BLaER1 treated with 17β-estradiol and CSF1 and Interleukin-3, amounts not matched to agents 10 nM and 100 nM (cell line): ENCODE measurements around the gene RAB40B.
A peak's percentile ranks its signal among the peaks of the same experiment; 100 is the strongest.

Experiments
- H3K27ac ChIP-seq, 11 experiments: shearing (Covaris generic); formaldehyde crosslinking; 2 replicates each; pipeline ENCODE4 v1.8.1; 2022
- H3K27me3 ChIP-seq, 11 experiments: shearing (Covaris generic); formaldehyde crosslinking; 2 replicates each; pipeline ENCODE4 v1.8.1; 2022
- H3K36me3 ChIP-seq, 11 experiments: shearing (Covaris generic); formaldehyde crosslinking; 2 replicates each; pipeline ENCODE4 v1.8.1; 2022
- H3K4me1 ChIP-seq, 10 experiments: shearing (Covaris generic); formaldehyde crosslinking; 2 replicates each; pipeline ENCODE4 v1.8.1; 2022
- H3K4me2 ChIP-seq, 11 experiments: shearing (Covaris generic); formaldehyde crosslinking; 2 replicates each; pipeline ENCODE4 v1.8.1; 2022
- H3K4me3 ChIP-seq, 10 experiments: shearing (Covaris generic); formaldehyde crosslinking; 2 replicates each; pipeline ENCODE4 v1.8.1; 2022
- H3K9ac ChIP-seq, 11 experiments: shearing (Covaris generic); formaldehyde crosslinking; 2 replicates each; pipeline ENCODE4 v1.8.1; 2022
- H3K9me3 ChIP-seq, 11 experiments: shearing (Covaris generic); formaldehyde crosslinking; replicated peaks in 1 of 11; 2 replicates each; pipeline ENCODE4 v1.8.1; 2022
- H4K20me1 ChIP-seq, 11 experiments: shearing (Covaris generic); formaldehyde crosslinking; 2 replicates each; pipeline ENCODE4 v1.8.1; 2022
- Cebpa-rat ChIP-seq, 11 experiments: shearing (Covaris generic); IDR thresholded peaks; 2 replicates each; pipeline ENCODE4 v1.8.1; 2022

The RAB40B gene

GRCh38 chr17:82704886-82705285 is 6.4 kb upstream of the RAB40B start:
- Histone ChIP-seq H3K4me2 (peak overlapping the region; percentile 61 to 79 (median 72); a peak in 21 of 22 replicates), H3K9me3 (no peaks in the 10 kb centered on the region), H4K20me1 (peaks cover 0 to 4% (median 0%) of the 10 kb centered on the region in 11 experiments; a peak in 2 of 22 replicates), H3K4me3 (no peak overlapping the region), H3K27ac (no peak overlapping the region), H3K27me3 (peaks cover 0 to 5% (median 2%) of the 10 kb centered on the region in 11 experiments; a peak in 5 of 22 replicates), H3K36me3 (no peaks in the 10 kb centered on the region), H3K4me1 (peaks cover 26 to 51% (median 31%) of the 10 kb centered on the region in 10 experiments), H3K9ac (peak overlapping the region in 1 of 11 experiments; percentile 31; a peak in 1 of 22 replicates)
- TF ChIP-seq Cebpa-rat (IDR thresholded peaks at IDR 0.05), result no peak

GRCh38 chr17:82703935-82704865 is 5.7 kb upstream of the RAB40B start:
- Histone ChIP-seq H3K4me3 (no peak overlapping the region), H3K36me3 (no peaks in the 10 kb centered on the region), H3K4me2 (peak overlapping the region; percentile 61 to 79 (median 72)), H3K9ac (peak overlapping the region in 3 of 11 experiments; percentile 22 to 31 (median 31); a peak in 2 of 22 replicates), H4K20me1 (peaks cover 0 to 8% (median 0%) of the 10 kb centered on the region in 11 experiments; a peak in 3 of 22 replicates), H3K9me3 (no peaks in the 10 kb centered on the region), H3K27me3 (peaks cover 0 to 11% (median 5%) of the 10 kb centered on the region in 11 experiments; a peak in 7 of 22 replicates), H3K4me1 (peaks cover 28 to 56% (median 35%) of the 10 kb centered on the region in 10 experiments), H3K27ac (no peak overlapping the region)
- TF ChIP-seq Cebpa-rat (IDR thresholded peaks at IDR 0.05), result no peak

- Histone ChIP-seq H3K9me3 (no peaks in the 10 kb centered on the region), H3K36me3 (no peaks in the 10 kb centered on the region), H4K20me1 (peaks cover 0 to 8% (median 0%) of the 10 kb centered on the region in 11 experiments; a peak in 3 of 22 replicates), H3K9ac (no peak overlapping the region), H3K4me1 (peaks cover 30 to 56% (median 36%) of the 10 kb centered on the region in 10 experiments), H3K27me3 (peaks cover 0 to 13% (median 5%) of the 10 kb centered on the region in 11 experiments; a peak in 7 of 22 replicates), H3K4me3 (no peak overlapping the region), H3K4me2 (peak overlapping the region in 1 of 11 experiments; percentile 12; a peak in 1 of 22 replicates), H3K27ac (no peak overlapping the region)
- no peak for TF ChIP-seq Cebpa-rat (IDR thresholded peaks at IDR 0.05)
These were observed 4.7 kb upstream of the RAB40B start for GRCh38 chr17:82703036-82703745.

GRCh38 chr17:82702231-82702927 is 3.9 kb upstream of the RAB40B start:
- H3K4me2 ChIP-seq, result no peak overlapping the region; a peak in 1 of 22 replicates
- H3K27ac ChIP-seq, result no peak overlapping the region
- no peaks in the 10 kb centered on the region for H3K9me3 ChIP-seq
- H3K4me1 ChIP-seq, result peaks cover 28 to 54% (median 35%) of the 10 kb centered on the region in 10 experiments
- no peak overlapping the region for H3K4me3 ChIP-seq
- H3K9ac ChIP-seq, result no peak overlapping the region
- no peak for TF ChIP-seq Cebpa-rat (IDR thresholded peaks at IDR 0.05)
- H3K36me3 ChIP-seq, result no peaks in the 10 kb centered on the region
- peaks cover 7 to 21% (median 12%) of the 10 kb centered on the region in 11 experiments for H3K27me3 ChIP-seq
- peaks cover 0 to 10% (median 6%) of the 10 kb centered on the region in 11 experiments; a peak in 10 of 22 replicates for H4K20me1 ChIP-seq

GRCh38 chr17:82699551-82699950 is 1.1 kb upstream of the RAB40B start:
- peak overlapping the region in 8 of 10 experiments; percentile 61 to 68 (median 67); a peak in 9 of 20 replicates for H3K4me3 ChIP-seq
- peaks cover 20 to 27% (median 27%) of the 10 kb centered on the region in 11 experiments for H3K9me3 ChIP-seq
- peaks cover 0 to 18% (median 12%) of the 10 kb centered on the region in 11 experiments; a peak in 10 of 22 replicates for H4K20me1 ChIP-seq
- H3K27ac ChIP-seq, result no peak overlapping the region
- H3K4me2 ChIP-seq, result peak overlapping the region; percentile 93 to 99 (median 97)
- peaks cover 14 to 46% (median 28%) of the 10 kb centered on the region in 10 experiments for H3K4me1 ChIP-seq
- no peak overlapping the region for H3K9ac ChIP-seq
- H3K36me3 ChIP-seq, result peaks cover 0 to 18% (median 8%) of the 10 kb centered on the region in 11 experiments; a peak in 11 of 22 replicates
- TF ChIP-seq Cebpa-rat (IDR thresholded peaks at IDR 0.05), result no peak
- peaks cover 25 to 46% (median 31%) of the 10 kb centered on the region in 11 experiments for H3K27me3 ChIP-seq

GRCh38 chr17:82698974-82699442 is 510 bp upstream of the RAB40B start:
- Histone ChIP-seq H3K27me3 (peaks cover 25 to 50% (median 31%) of the 10 kb centered on the region in 11 experiments), H3K4me1 (peaks cover 9 to 41% (median 22%) of the 10 kb centered on the region in 10 experiments), H3K27ac (no peak overlapping the region), H3K9me3 (peaks cover 25 to 33% (median 32%) of the 10 kb centered on the region in 11 experiments), H3K36me3 (peaks cover 0 to 23% (median 12%) of the 10 kb centered on the region in 11 experiments; a peak in 12 of 22 replicates), H3K9ac (peak overlapping the region; percentile 37 to 72 (median 63); a peak in 18 of 22 replicates), H3K4me3 (peak overlapping the region; percentile 58 to 77 (median 67)), H4K20me1 (peaks cover 0 to 18% (median 12%) of the 10 kb centered on the region in 11 experiments; a peak in 10 of 22 replicates), H3K4me2 (peak overlapping the region; percentile 93 to 99 (median 97))
- no peak for TF ChIP-seq Cebpa-rat (IDR thresholded peaks at IDR 0.05)

GRCh38 chr17:82697808-82698064 is 762 bp downstream of the RAB40B start:
- H3K27ac ChIP-seq, result no peak overlapping the region; a peak in 1 of 22 replicates
- H3K4me3 ChIP-seq, result peak overlapping the region; percentile 56 to 76 (median 64)
- H3K4me2 ChIP-seq, result peak overlapping the region; percentile 89 to 96 (median 94)

More at GRCh38 chr17:82697808-82698064, 762 bp downstream of the RAB40B start:
- Histone ChIP-seq H3K9ac (peak overlapping the region; percentile 42 to 78 (median 66); a peak in 21 of 22 replicates), H3K27me3 (peaks cover 25 to 50% (median 31%) of the 10 kb centered on the region in 11 experiments), H3K9me3 (peaks cover 32 to 43% (median 40%) of the 10 kb centered on the region in 11 experiments), H3K36me3 (peaks cover 0 to 28% (median 12%) of the 10 kb centered on the region in 11 experiments; a peak in 12 of 22 replicates), H4K20me1 (peaks cover 0 to 18% (median 12%) of the 10 kb centered on the region in 11 experiments; a peak in 10 of 22 replicates), H3K4me1 (peaks cover 7 to 38% (median 23%) of the 10 kb centered on the region in 10 experiments; a peak in 19 of 20 replicates)
- TF ChIP-seq Cebpa-rat (IDR thresholded peaks at IDR 0.05), result no peak
